K562 (cell line): ENCODE results near the gene TTC24. TPM values are rescaled to one million over a fixed set of nuclear protein-coding genes. Genes with fewer than 3 reads are reported as not detected.

Experiments
- ASH1L ChIP-seq: fragments of 450-650 bp; IDR thresholded peaks from 2 replicates; pipeline ENCODE4 v1.6.1; 2018; ENCODE audit warnings: borderline replicate concordance, mild to moderate bottlenecking, low read depth; ENCODE audit not compliant: partially characterized antibody
- ATF1 ChIP-seq, 2 experiments: fragments of 450-650 bp in 1 of 2; IDR thresholded peaks; 2 replicates each; pipeline ENCODE4 v1.6.1; 2016; ENCODE audit warnings: missing compliant biosample characterization in 1 of 2, missing genetic modification characterization in 1 of 2
- KDM5B ChIP-seq: fragments of 200-600 bp; sonication (generic); IDR thresholded peaks from 2 replicates; pipeline ENCODE4 v1.6.1; 2012; ENCODE audit warnings: low read depth, mild to moderate bottlenecking, moderate library complexity, low read length, control low read depth, inconsistent platforms; ENCODE audit not compliant: insufficient replicate concordance
- PHB2 ChIP-seq: fragments of 450-650 bp; IDR thresholded peaks from 2 replicates; pipeline ENCODE4 v1.6.1; 2017; ENCODE audit warnings: low read depth
- PHF20 ChIP-seq: fragments of 450-650 bp; IDR thresholded peaks from 2 replicates; pipeline ENCODE4 v1.6.1; 2018; ENCODE audit not compliant: partially characterized antibody
- RAD21 ChIP-seq, 2 experiments: fragments of 250-450 bp in 1 of 2; fragments of 450-650 bp in 1 of 2; sonication (Bioruptor Pico) in 1 of 2; formaldehyde crosslinking in 1 of 2; IDR thresholded peaks in 1 of 2; conservative IDR thresholded peaks in 1 of 2; 2 replicates each; pipeline versions ENCODE4 v1.4.0 to v1.8.0; 2020 to 2022; ENCODE audit warnings: mild to moderate bottlenecking in 2 of 2, moderate library complexity in 1 of 2
- RREB1 ChIP-seq: fragments of 250-450 bp; sonication (Bioruptor Pico); IDR thresholded peaks from 2 replicates; pipeline ENCODE4 v1.4.0; 2020
- ZC3H4 ChIP-seq: sonication (generic); formaldehyde crosslinking; IDR thresholded peaks from 2 replicates; pipeline ENCODE4 v1.9.0; 2021; ENCODE audit warnings: missing genetic modification reagents, borderline replicate concordance
- ZNF785 ChIP-seq: fragments of 250-450 bp; sonication (Bioruptor Pico); IDR thresholded peaks from 2 replicates; pipeline ENCODE4 v1.4.0; 2020; ENCODE audit warnings: mild to moderate bottlenecking
- polyA plus RNA-seq, 8 experiments: library from polyadenylated mRNA; depleted of rRNA in 4 of 8; stranded (reverse) in 5 of 8; unstranded in 3 of 8; fragments of >200 nt; fragmentation: Nextera tagmentation in 2 of 8; fragmentation: Illumina TruSeq in 1 of 8; extraction: Ambion mirVana in 2 of 8; extraction: Trizol in 1 of 8; gene quantifications; 2 replicates each; pipeline versions ENCODE4 v1.2.1 to v1.2.3, GENCODE V29; 2011 to 2014; ENCODE audit warnings: inconsistent platforms in 1 of 8, missing spikeins in 1 of 8
- total RNA-seq, 7 experiments: library from RNA; depleted of rRNA in 6 of 7; stranded (reverse); fragments of >200 nt in 6 of 7; fragmentation: Illumina TruSeq in 2 of 7; extraction: Trizol in 2 of 7; gene quantifications; 2 replicates each; pipeline versions ENCODE4 v1.2.1 to v1.2.3, GENCODE V29; 2011 to 2021; ENCODE audit warnings: low replicate concordance in 1 of 7

TTC24 gene
- total and polyA plus RNA-seq, 9 of the 15 experiments (the other 6 are each of a cell fraction or from before 2014, with no cell fraction given): not detected

- TF ChIP-seq ZNF785 (CRISPR knock-in tag) (no peak), RAD21 (CRISPR knock-in tag; conservative IDR thresholded peaks at IDR 0.05 in 1 of 2, IDR thresholded peaks at IDR 0.05 in 1 of 2) (no peak), RREB1 (no peak), ATF1 (CRISPR knock-in tag; IDR thresholded peaks at IDR 0.05) (no peak), ATF1 (tag; IDR thresholded peaks at IDR 0.05) (peak; percentile 89), ZC3H4 (CRISPR knock-in tag) (no peak), PHF20 (peak; percentile 35), PHB2 (no peak), ASH1L (no peak), KDM5B (peak; percentile 43)
Observed at GRCh38 chr1:156571919-156572662, 7.4 kb upstream of the TTC24 start, which contains the start of gene IQGAP3 (continued).
